ENCODE data around the gene RALBP1.

The RALBP1 gene

DNA sequence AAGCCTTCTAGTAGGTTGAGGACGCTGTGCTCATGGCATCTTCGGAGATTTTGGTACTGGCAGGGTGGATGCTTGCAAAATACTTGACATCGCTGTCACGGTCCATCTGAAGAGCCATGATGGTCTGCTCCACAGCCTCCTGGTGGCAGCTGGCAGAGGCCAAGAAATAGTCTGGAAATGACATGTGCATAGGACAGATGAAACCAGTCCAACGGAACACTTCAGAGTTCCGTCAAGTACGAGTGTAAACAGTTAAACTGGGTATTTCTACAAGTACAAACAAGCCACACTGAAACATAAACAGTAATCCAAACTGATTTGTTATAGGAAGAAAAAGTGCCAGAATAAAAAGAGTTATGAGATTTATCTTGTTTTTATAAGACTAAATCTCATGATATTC, 72.5 kb downstream of the RALBP1 start:
- no peak for DNase-seq (ENCODE audit: low read depth in 2 of 2)

DNA sequence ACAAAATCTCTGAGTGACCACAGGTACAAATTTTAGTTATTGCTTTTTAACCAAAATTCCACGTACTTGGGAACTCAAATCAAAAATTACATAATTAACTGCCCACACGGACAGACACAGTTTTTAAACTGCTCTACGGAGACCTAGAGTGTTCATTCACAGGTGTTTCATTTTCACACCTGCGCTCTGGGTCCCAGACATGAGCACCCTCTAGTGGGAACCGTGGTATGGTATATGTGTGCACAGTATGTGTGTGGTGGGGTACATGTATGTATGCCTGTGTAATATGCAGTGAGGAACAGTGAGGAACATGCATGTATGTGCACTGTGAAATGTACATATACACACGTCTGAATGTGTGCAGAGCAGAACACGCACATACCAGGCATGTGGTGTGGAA, 74.1 kb downstream of the RALBP1 start:
- no peak for DNase-seq (ENCODE audit: low read depth in 2 of 2)

DNA sequence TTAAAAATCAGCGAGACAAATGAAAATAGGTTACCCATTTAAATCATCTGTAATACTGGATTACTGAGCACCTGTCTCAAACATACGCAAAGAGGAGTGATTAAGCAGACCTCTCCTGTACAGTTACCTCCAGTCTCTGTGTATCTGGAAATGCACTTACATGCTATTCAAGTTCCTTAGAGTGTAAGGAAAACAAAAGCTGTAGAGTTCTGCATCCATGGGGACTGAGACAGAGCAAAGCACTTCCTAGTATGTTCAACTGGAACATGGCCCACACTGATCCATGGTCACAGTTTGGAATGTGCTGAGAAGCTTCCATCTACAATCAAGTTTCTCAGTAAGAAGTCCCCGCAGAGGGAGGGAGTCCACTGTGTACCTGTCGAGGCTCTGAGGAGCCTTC, 75.1 kb downstream of the RALBP1 start:
- DNase-seq (ENCODE audit: low read depth in 2 of 2), result no peak

DNA sequence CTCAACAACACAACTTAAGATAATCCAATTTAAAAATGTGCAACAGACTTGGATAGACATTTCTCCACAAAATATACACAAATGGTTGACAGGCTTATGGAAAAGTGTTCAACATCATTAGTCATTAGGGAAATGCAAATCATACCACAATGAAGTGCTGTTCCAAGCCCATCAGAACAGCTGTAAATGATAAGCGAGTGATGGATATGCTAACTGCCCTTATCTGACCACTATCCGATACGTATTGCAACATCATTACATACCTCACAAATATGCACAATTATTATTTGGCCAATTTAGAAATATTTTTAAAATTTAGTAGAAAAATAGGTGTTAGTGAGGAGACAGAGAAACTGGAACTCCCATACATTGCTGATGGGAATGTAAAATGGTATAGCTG, 76.9 kb downstream of the RALBP1 start:
- no peak for DNase-seq (ENCODE audit: low read depth in 2 of 2)

DNA sequence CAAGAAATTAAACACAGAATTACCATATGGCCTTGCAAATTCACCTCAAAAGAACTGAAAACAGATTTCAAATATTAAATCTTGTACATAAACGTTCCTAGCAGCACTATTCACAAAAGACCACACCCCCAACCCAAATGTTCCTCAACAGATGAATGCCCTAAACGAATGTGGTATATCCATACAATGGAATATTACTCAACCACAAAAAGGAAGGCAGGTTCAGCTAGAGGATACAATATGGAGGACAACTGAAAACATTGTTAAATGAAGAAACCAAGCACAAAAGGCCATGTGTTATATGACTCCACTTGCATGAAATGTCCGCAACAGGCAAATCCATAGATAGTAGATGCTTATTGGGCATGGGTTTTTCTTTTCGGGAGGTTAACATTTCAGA, 77.3 kb downstream of the RALBP1 start:
- DNase-seq (ENCODE audit: low read depth in 2 of 2), result no peak

DNA sequence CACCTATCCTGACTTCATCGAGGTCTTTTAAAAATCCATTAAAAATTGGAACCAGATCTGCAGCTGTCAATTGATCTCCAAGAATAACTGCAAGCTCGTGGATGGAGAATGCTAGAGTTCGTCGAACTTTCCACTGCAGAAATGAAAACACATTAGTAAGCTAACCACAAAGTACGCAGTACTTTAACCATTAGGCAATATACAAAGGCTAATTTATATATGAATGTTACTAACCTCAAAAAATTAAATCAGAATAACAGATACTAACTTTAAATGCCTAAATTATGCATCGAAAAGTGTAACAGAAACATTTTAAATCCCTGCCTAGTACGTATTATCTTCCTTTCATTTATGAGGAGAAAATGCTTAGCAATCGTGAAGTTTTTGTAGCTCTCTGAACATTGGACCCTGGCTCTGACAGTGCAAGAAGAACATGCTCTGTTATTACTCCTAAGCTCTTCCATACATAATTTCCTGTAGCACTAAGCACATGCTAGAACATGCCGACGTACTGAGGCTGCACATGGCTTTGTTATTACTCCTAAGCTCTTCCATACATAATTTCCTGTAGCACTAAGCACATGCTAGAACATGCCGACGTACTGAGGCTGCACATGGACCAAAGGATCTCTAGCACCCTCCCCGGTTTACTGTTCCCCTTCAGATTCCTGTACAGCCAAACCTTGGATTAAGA, 82.1 kb downstream of the RALBP1 start:
- DNase-seq (ENCODE audit: low read depth in 2 of 2), result no peak

DNA sequence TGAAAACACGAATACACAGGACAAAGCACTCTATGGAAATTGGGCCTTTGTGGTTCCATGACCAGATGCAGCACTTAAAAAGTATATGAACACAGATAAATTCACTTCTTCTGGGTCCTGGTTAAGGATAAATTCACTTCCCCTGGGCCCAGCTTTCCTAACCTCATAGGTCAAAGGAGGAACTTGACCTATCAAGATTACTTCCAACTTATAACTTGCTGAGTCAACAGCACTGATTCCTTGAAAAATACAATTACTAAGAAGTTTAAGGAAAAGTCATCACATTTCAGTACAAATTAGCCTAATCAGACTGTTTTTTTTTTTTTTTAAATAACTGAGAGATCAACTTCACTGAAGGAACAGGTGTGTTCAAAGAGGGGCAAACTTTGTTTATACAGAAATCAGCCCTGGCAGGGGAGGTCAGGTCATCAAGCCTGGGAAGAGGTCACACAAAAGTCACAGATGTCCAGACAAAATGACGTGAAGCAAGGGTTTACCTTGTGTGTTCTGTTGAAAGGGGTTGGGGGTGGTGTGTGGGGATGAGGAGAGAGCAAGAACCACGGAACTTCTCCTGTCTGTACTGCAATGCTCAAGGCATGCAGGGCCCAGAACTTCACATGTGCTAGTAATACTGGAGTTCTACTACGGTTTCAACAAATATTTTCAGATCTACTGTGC, 83.2 kb downstream of the RALBP1 start:
- DNase-seq (ENCODE audit: low read depth in 2 of 2), result no peak

DNA sequence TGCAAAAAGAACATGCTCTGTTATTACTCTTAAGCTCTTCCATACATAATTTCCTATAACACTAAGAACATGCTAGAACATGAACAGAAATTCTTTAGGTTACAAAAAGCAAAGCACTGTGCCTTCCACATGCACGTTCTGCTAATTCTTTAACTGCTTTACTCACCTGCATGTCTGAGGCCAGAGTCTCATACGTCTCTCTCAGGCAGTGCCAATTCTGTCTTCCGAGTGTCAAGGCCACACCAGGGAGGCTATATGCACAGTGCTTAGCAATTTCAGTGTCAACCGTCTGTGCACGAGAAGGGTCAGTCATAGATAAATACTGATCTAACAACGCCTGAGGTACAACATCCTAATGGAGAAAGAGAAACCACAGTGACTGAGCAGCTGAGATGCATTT, 83.9 kb downstream of the RALBP1 start:
- DNase-seq (ENCODE audit: low read depth in 2 of 2), result no peak

DNA sequence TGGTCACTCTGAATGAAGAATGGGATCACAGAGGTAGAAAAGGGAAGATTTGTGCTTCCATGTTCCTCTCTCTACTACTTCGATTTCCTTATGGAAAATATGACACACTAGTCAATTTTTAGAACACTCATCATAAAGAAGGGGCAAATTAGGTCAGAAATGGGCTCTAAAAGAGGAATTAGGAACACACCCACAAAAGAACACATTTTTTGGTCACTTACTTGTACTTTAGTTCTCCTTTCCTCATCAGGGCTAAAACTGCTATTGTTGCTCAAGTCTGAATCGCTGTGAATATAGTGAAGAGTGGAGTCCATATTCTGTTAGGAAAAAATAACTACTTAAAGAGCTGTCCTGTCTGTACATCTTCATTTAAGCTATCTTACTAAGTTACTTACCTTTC, 86.4 kb downstream of the RALBP1 start:
- DNase-seq (ENCODE audit: low read depth in 2 of 2), result no peak

DNA sequence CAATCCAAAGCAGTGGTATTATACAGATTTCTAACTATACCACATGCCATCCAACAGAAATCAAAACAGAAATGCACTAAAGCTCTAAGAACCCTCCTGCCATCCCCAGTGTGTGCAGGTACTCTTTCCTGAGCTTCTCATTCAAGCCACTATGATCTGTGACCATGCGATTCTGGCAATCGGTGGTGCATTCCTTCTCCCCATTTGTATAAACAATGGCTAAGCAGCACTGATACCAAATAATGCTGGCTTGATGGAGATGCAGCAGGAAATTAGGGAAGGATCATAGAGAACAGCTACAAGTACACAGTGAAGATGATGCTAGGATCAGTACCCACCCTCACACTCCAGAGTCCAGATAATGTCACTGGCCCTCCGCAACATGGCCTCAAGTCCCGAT, 87.3 kb downstream of the RALBP1 start:
- DNase-seq (ENCODE audit: low read depth in 2 of 2), result no peak

DNA sequence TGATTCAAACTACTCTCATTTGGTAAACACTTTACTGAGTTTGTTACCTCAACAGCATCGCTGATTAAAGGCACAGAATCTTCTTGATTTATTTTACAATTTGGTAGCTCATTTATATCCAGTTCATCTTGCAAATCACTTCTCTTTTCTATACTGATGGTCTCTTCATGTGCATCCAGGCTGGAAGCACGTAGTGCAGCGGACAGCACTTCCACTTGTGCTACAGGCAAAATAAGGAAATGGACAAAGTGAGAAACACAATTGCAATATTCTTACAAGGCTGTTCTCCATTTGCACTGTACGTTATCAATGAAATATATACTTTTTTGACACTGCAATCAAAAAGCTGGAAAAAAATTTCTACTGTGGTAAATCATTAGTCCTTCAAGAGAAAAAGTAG, 88.0 kb downstream of the RALBP1 start:
- DNase-seq (ENCODE audit: low read depth in 2 of 2), result no peak

DNA sequence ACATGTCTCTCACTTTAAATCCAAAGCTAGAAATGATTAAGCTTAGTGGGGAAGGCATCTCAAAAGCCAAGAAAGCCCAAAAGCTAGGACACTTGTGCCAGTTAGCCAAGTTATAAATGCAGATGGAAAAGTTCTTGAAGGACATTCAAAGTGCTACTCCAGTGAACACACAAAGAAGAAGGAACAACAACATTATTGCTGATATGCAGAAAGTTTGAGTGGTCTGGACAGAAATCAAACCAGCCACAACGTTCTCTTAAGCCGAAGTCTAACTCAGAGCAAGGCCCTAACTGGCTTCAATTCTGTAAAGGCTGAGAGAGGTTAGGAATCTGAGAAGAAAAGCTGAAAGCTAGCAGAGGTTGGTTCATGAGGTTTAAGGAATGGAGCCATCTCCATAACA, 90.1 kb downstream of the RALBP1 start:
- DNase-seq (ENCODE audit: low read depth in 2 of 2), result no peak

DNA sequence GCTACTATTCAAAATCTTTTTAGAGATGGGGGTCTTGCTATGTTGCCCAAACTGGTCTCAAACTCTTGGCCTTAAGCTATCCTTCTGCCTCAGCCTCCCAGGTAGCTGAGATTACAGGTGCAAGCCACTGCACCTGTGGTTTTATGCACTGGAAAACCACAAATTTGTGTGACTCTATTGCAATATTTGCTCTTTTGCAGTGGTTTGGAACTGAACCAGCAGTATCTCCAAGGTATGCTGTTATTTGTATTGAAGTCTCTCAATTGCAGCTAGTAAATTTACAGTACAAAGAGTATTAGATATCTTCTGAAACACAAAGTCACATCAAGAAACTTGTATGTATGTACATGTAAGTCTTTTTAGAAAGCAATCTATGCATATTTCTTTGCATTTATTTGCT, 92.9 kb downstream of the RALBP1 start:
- no peak for DNase-seq (ENCODE audit: low read depth in 2 of 2)

DNA sequence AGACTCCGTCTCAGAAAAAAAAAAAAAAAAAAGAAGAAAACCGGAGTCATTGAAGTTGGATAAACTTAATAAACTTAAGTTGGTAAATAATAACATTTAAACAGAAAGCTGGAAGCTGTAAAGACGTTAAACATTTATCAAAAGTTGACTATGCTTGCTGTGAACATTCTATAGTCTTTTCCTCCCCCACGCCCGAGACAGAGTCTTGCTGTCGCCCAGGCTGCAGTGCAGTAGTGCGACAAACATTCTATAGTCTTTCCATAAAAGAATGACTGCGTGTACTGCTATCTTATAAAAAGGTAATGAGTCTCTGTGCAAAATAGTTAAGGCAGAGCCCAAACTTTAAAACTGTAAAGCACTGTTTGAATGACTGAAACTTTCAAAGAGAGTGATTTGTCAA, 93.9 kb downstream of the RALBP1 start:
- no peak for DNase-seq (ENCODE audit: low read depth in 2 of 2)

DNA sequence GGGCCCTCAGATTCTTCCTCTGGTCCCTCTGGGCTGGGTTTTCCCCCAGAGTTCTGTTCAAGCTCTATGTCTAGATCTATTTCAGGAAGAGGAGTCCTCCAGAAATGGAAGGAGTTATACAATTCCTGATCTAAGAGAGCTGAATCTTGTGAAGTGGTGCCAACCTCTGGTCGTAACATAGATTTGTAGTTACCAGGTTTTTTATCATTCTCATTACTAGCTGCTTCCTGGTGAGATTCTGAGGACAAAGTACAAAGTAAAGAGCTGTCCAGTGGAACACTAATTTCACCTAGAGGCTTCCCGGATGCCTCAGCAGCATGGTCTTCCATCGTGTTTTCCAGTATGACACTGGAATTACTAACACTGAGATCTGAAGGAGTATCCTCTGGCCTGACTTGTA, 94.9 kb downstream of the RALBP1 start:
- no peak for DNase-seq (ENCODE audit: low read depth in 2 of 2)

DNA sequence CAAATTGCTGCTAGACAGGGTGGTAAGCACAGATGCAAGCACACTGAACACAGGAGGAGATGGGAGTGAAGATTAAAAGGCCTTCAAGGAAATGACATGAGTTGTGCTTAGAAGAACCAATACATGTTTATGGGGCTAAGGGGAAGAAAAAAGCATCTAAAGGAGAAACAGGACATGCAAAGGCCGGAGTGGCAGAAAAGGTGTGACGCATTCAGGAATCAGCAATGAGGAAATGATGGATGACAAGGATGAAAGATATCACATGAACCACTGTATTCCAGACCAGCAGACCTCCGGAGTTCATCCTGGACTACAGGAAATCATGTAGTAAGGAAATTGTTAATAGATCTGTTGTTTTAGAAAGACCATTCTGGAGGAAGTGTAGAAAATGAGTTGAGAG, 96.2 kb downstream of the RALBP1 start:
- no peak for DNase-seq (ENCODE audit: low read depth in 2 of 2)

DNA sequence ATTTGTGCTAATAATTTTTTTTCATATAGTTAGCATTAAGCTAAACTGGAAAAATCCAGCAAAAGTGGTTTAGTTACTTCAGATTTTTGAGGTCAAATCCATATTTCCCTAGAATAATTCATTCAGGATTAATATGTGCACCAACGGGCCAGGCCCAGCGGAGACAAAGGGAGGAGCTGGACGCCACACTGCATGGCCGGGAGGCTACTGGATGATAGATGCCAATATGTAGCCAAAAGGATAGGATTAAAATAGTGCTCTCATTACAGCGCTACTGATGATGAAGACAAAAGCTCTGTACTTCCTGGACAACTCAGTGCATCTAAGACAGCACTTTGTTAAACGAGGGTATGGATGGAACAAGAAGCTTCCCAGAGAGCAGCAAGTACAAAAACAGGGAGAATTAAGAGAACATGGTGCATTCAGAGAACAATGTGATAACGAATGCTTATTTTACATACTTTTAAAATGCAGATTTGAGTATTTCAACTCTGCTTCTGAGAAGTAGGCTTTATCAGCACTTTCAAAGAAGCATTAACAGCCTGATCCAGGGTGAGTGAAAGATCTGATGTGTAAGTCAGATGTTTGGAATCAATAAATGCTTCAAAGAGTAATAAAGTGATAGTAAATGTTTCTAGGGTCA, 99.3 kb downstream of the RALBP1 start:
- no peak for DNase-seq (ENCODE audit: low read depth in 2 of 2)

DNA sequence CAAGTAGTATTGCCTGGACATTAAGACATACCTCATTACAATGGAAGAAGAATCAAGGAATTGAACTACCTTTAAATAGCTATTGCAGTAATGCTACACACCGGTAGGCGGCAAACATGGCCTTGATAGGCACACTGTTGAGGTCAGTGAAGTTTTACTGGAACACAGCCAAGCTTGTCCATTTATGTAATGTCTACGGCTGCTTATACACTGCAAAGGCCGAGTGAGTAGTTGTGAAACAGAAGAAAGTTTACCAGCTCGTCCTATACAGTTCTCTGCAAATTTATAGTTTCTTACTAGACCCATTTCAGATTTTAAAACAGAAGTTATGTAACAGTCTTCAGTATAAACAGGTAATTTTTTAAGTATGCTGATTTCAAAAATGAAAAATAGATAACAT, 100.2 kb downstream of the RALBP1 start:
- DNase-seq (ENCODE audit: low read depth in 2 of 2), result no peak

DNA sequence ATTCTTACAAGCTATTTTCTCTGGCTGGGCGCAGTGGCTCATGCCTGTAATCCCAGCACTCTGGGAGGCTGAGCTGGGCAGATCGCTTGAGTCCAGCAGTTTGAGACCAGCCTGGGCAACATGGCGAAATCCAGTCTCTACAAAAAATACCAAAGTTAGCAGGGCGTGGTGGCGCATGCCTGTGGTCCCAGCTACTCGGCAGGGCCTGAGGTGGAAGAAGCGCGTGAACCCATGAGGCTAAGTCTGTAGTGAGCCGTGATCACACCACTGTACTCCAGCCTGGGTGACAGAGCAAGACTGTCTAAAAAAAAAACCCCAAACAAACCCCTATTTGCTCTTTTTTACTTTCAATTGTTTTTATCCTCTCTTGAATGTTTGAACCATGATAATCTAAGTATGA, 102.0 kb downstream of the RALBP1 start:
- DNase-seq (ENCODE audit: low read depth in 2 of 2), result no peak

DNA sequence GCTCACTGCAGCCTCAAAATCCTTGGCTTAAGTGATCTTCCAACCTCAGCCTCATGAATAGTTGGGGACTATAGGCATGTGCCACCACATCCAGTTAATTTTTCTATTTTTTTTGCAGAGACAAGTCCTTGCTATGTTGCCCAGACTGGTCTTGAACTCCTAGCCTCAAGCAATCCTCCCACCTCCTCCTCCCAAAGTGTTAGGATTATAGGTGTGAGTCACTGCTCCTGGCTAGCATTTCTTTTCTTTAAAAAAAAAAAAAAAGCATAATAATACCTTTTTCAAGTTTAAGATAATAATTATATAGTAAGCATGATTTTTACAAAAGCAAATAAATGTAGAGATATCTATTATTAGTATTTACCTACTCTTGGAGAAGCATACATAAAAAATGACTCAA, 103.0 kb downstream of the RALBP1 start:
- DNase-seq (ENCODE audit: low read depth in 2 of 2), result no peak

DNA sequence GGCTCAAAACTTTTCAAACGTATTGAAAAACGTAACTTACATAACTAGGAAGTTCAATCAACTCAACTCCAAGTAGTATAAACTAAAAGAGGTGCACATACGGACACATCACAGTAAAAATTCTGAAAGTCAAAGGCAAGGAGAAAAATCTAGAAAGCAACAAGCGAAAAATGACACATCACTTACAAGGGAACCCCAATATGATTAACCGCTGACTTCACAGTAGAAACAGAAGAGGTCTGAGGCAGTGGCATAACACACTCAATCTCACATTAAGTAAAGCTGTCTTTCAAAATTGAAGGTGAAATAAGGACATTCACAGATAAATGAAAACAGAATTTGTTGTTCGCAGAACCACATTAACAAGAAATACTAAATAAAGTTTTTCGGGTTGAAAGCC, 106.4 kb downstream of the RALBP1 start:
- no peak for DNase-seq (ENCODE audit: low read depth in 2 of 2)

DNA sequence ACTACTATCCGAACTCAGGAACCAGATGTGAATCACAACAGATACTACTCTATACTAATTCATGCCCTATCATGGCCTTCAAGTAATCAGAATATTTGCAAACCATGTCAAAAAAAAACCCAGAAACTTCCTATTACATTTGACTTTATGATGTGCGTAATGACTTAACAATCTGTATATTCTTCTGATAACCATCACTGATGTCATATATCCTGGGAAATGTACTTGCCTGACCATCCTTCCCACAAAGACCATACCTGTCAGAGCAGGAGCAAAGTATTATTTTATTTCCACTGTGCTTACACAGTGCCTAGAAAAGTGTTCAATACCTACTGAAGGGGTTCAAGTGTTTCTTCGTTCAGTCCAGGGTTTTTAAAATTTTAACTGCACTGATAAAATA, 111.5 kb downstream of the RALBP1 start:
- no peak for DNase-seq (ENCODE audit: low read depth in 2 of 2)

All from stimulated activated CD4-positive, alpha-beta T cell treated with anti-CD3 and anti-CD28 coated beads, Interleukin-1b, Interleukin-23, amount 100 ng/mL, for 4 hours (primary cell).